Fibroblast of lung (primary cell): Measurements from ENCODE around the gene DEDD2. TPM values are rescaled to one million over a fixed set of nuclear protein-coding genes. Genes with fewer than 3 reads are reported as not detected.

ENCODE experiments used
- DNase-seq, 2 donors: peaks; one replicate each; pipeline versions ENCODE4 v3.0.0 to v3.0.0-alpha.2; 2010; ENCODE audit warnings: low read depth in 2 of 2
- H2AFZ ChIP-seq: 2 replicates; pipeline ENCODE4 v1.5.1; 2012; ENCODE audit warnings: low read length, control low read depth, inconsistent platforms
- H3K27ac ChIP-seq: 2 replicates; pipeline ENCODE4 v1.5.1; 2011; ENCODE audit warnings: low read length, control low read depth; ENCODE audit not compliant: insufficient read depth
- H3K27me3 ChIP-seq: 2 replicates; pipeline ENCODE4 v1.5.1; 2011; ENCODE audit warnings: mild to moderate bottlenecking, low read length; ENCODE audit not compliant: control insufficient read depth, insufficient read depth
- H3K36me3 ChIP-seq: 2 replicates; pipeline ENCODE4 v1.5.1; 2011; ENCODE audit warnings: low read length; ENCODE audit not compliant: control insufficient read depth, insufficient read depth
- H3K4me1 ChIP-seq: 2 replicates; pipeline ENCODE4 v1.5.1; 2011; ENCODE audit warnings: low read length; ENCODE audit not compliant: control insufficient read depth, insufficient read depth; ENCODE audit errors: extremely low read depth
- H3K4me2 ChIP-seq: 2 replicates; pipeline ENCODE4 v1.5.1; 2011; ENCODE audit warnings: low read length, control low read depth; ENCODE audit not compliant: insufficient read depth; ENCODE audit errors: extremely low read depth
- H3K4me3 ChIP-seq, 4 experiments: fragments of 200-600 bp in 1 of 4; sonication (generic) in 1 of 4; replicated peaks in 1 of 4; 2 replicates each; pipeline ENCODE4 v1.5.1; 2011 to 2016; ENCODE audit warnings: low read length in 4 of 4, low read depth in 3 of 4, mild to moderate bottlenecking in 3 of 4, control low read depth in 2 of 4, inconsistent platforms in 1 of 4, mixed read lengths in 1 of 4; ENCODE audit not compliant: insufficient read depth in 1 of 4; ENCODE audit errors: control extremely low read depth in 1 of 4
- H3K79me2 ChIP-seq: 2 replicates; pipeline ENCODE4 v1.5.1; 2012; ENCODE audit warnings: mild to moderate bottlenecking, low read length, inconsistent platforms; ENCODE audit not compliant: control insufficient read depth, insufficient read depth
- H3K9ac ChIP-seq: 2 replicates; pipeline ENCODE4 v1.5.1; 2011; ENCODE audit warnings: mild to moderate bottlenecking, low read length, control low read depth; ENCODE audit not compliant: insufficient read depth
- H3K9me3 ChIP-seq: 2 replicates; pipeline ENCODE4 v1.5.1; 2012; ENCODE audit warnings: low read depth, low read length; ENCODE audit not compliant: control insufficient read depth, insufficient read depth
- H4K20me1 ChIP-seq: 2 replicates; pipeline ENCODE4 v1.5.1; 2011; ENCODE audit warnings: low read length; ENCODE audit not compliant: control insufficient read depth, insufficient read depth; ENCODE audit errors: extremely low read depth
- CTCF ChIP-seq, 2 donors: IDR thresholded peaks in 1 of 2; conservative IDR thresholded peaks in 1 of 2; 1 replicate in 1 of 2; 2 replicates in 1 of 2; pipeline ENCODE4 v1.5.1; 2011 to 2012; ENCODE audit warnings: low read length in 2 of 2, control low read depth in 1 of 2, inconsistent platforms in 1 of 2, low read depth in 1 of 2, mild to moderate bottlenecking in 1 of 2
- EZH2 ChIP-seq: IDR thresholded peaks from 2 replicates; pipeline ENCODE4 v1.5.1; 2012; ENCODE audit warnings: low read length, control low read depth, mild to moderate bottlenecking; ENCODE audit errors: missing control alignments
- polyA plus RNA-seq, 2 donors: library from polyadenylated mRNA; depleted of rRNA in 1 of 2; stranded (reverse) in 1 of 2; unstranded in 1 of 2; fragments of >200 nt; gene quantifications; 2 replicates each; pipeline ENCODE4 v1.2.1, GENCODE V29; 2011 to 2012; ENCODE audit warnings: missing spikeins in 1 of 2
- total RNA-seq: library from RNA; depleted of rRNA; stranded (reverse); fragments of >200 nt; gene quantifications from 2 replicates; pipeline ENCODE4 v1.2.1, GENCODE V29; 2014

DEDD2 gene
- total and polyA plus RNA-seq, 2 donors (not counting 1 experiment from before 2014, with no cell fraction given), result 10.0 to 17.8 TPM

GRCh38 chr19:42248270-42249148 lies 31.0 kb upstream of the DEDD2 start:
- no peak overlapping the region for H3K4me2 ChIP-seq
- H4K20me1 ChIP-seq, result no peaks in the 10 kb centered on the region
- no peaks in the 10 kb centered on the region for H3K27me3 ChIP-seq
- H3K9ac ChIP-seq, result no peak overlapping the region
- peaks cover 15% of the 10 kb centered on the region for H3K36me3 ChIP-seq
- H3K4me1 ChIP-seq, result peaks cover 36% of the 10 kb centered on the region
- DNase-seq, result no peak
- no peak overlapping the region for H3K27ac ChIP-seq
- no peak for TF ChIP-seq EZH2
- TF ChIP-seq CTCF (conservative IDR thresholded peaks at IDR 0.05 in 1 of 2, IDR thresholded peaks at IDR 0.05 in 1 of 2; ENCODE audit: low read depth in 1 of 2, low read length in 2 of 2), result no peak
- H3K79me2 ChIP-seq, result peaks cover 50% of the 10 kb centered on the region
- H3K4me3 ChIP-seq, result no peak overlapping the region
- H2AFZ ChIP-seq, result no peak overlapping the region
- no peaks in the 10 kb centered on the region for H3K9me3 ChIP-seq

DNA sequence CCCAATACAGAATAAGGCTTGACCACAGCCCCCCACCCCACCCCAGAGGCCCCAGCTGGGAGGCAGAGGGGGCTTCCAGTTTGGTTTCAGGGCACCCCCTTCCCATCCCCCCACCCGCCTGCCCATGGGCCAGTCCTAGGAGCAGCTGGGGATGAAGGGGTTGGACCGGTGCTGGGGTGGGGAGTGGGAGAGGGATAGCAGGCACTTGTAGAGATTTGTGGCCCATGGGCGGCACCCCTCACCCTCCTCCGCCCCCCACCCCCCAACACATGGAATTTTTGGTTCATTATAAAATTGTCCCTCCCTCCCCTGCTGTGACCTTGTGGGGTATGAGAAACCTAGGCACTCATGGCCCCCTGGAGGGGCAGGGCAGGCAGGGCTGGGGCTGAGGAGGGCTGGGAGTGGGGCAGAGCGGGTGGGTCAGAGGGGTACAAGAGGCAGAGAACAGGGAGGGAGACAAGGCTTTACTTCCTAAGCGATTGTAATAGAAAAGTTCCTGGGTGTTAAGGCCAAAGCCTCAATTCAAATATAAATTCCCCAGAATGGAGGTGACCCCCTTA lies 30.2 kb upstream of the DEDD2 start:
- DNase-seq, result no peak
- no peak overlapping the region for H3K4me2 ChIP-seq
- H3K9me3 ChIP-seq, result no peaks in the 10 kb centered on the region
- peaks cover 42% of the 10 kb centered on the region for H3K79me2 ChIP-seq
- no peaks in the 10 kb centered on the region for H3K27me3 ChIP-seq
- TF ChIP-seq EZH2, result no peak
- peaks cover 15% of the 10 kb centered on the region for H3K36me3 ChIP-seq
- no peak overlapping the region for H3K4me3 ChIP-seq
- H3K4me1 ChIP-seq, result peaks cover 35% of the 10 kb centered on the region
- no peak overlapping the region for H3K27ac ChIP-seq
- H4K20me1 ChIP-seq, result no peaks in the 10 kb centered on the region
- no peak overlapping the region for H3K9ac ChIP-seq
- no peak overlapping the region for H2AFZ ChIP-seq

DNA sequence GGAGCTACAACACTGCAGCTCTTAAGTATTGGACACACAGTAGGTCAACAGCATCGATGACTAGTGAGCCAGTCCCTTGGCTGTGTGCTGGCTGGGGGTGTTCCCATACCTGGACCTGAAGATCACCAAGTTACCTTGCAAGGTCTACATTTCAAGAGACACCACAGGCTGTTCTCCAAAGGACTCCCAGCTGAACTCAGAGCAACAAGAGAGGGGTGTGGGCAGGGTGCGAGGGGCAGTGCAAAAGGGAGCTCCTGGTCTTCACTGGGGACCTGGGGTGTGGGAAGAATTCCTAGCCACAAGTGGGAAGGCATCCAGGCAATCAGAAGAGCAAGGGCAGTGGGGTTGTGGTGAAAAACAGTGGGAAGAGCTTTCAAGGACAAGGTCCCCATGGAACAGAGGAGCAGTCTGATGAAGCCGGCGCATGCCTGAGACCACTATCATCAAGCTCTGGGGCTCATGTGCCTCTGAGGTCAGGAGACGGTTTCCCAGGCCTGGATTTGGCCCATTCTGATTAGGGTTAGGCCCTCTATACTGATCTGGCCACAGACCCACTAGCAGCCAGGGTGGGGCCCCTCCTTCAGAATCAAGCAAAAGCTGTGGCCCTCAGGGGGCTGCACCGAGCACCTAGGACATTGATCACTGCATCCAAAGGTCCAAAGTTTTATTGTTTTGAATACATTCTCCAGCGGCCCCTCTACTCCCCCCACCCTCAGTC lies 29.6 kb upstream of the DEDD2 start:
- Histone ChIP-seq H3K4me1 (peaks cover 30% of the 10 kb centered on the region), H3K4me3 (no peak overlapping the region), H3K9ac (no peak overlapping the region), H3K27me3 (no peaks in the 10 kb centered on the region), H4K20me1 (no peaks in the 10 kb centered on the region), H3K79me2 (peaks cover 36% of the 10 kb centered on the region), H3K4me2 (no peak overlapping the region), H3K27ac (peak overlapping the region; percentile 36), H3K9me3 (no peaks in the 10 kb centered on the region), H3K36me3 (peaks cover 15% of the 10 kb centered on the region), H2AFZ (no peak overlapping the region)
- DNase-seq, result peak in 1 of 2 donors; percentile 26
- TF ChIP-seq EZH2 (no peak), CTCF (conservative IDR thresholded peaks at IDR 0.05 in 1 of 2, IDR thresholded peaks at IDR 0.05 in 1 of 2; ENCODE audit: low read depth in 1 of 2, low read length in 2 of 2) (no peak)
